Kidney (tissue), 14 donors: ENCODE data around the gene ATG10. TPM values are rescaled to one million over a fixed set of nuclear protein-coding genes. Genes with fewer than 3 reads are reported as not detected.

Experiments
- DNase-seq, 5 donors: peaks; one replicate each; pipeline ENCODE4 v3.0.0-alpha.2; 2013 to 2020
- FAIRE-seq: peaks from 2 replicates; lab custom pipeline; 2012; peaks lifted over from hg19 to GRCh38; lab: Jason Lieb, UNC
- H3K27ac ChIP-seq, 2 donors: one replicate each; pipeline ENCODE4 v1.7.0; 2013; ENCODE audit warnings: low read depth in 2 of 2, low read length in 2 of 2, inconsistent platforms in 1 of 2
- H3K27me3 ChIP-seq: one replicate; pipeline ENCODE4 v1.7.1; 2013; ENCODE audit warnings: low read length, inconsistent platforms; ENCODE audit not compliant: control insufficient read depth, insufficient read depth
- H3K36me3 ChIP-seq, 3 donors: one replicate each; pipeline versions ENCODE4 v1.7.0 to v1.7.1; 2013; ENCODE audit warnings: low read length in 3 of 3, control low read depth in 1 of 3, inconsistent platforms in 1 of 3; ENCODE audit not compliant: insufficient read depth in 3 of 3, control insufficient read depth in 2 of 3
- H3K4me1 ChIP-seq, 3 donors: one replicate each; pipeline versions ENCODE4 v1.7.0 to v1.7.1; 2013; ENCODE audit warnings: low read length in 3 of 3, inconsistent platforms in 1 of 3, low read depth in 1 of 3; ENCODE audit not compliant: control insufficient read depth in 2 of 3, insufficient read depth in 2 of 3
- H3K4me3 ChIP-seq, 3 donors: one replicate each; pipeline versions ENCODE4 v1.7.0 to v1.8.1; 2013; ENCODE audit warnings: low read length in 3 of 3, control low read depth in 1 of 3, inconsistent platforms in 1 of 3
- H3K9ac ChIP-seq, 3 donors: one replicate each; pipeline versions ENCODE4 v1.7.0 to v1.7.1; 2013; ENCODE audit warnings: low read length in 3 of 3, control low read depth in 1 of 3, inconsistent platforms in 1 of 3
- H3K9me3 ChIP-seq, 3 donors: one replicate each; pipeline versions ENCODE4 v1.7.0 to v1.7.1; 2013; ENCODE audit warnings: low read length in 3 of 3, control low read depth in 1 of 3, inconsistent platforms in 1 of 3; ENCODE audit not compliant: control insufficient read depth in 2 of 3, insufficient read depth in 1 of 3
- CTCF ChIP-seq: IDR thresholded peaks from 3 replicates; pipeline ENCODE4 v1.5.1; 2012; ENCODE audit warnings: mild to moderate bottlenecking, moderate library complexity, borderline replicate concordance; ENCODE audit not compliant: insufficient read depth; ENCODE audit errors: extremely low read depth
- intact Hi-C: fragments of 100-400 bp; cut with DNase I; formaldehyde crosslinking; loops from one replicate; pipeline ENCODE4 v1.11.1; 2022
- polyA plus RNA-seq: library from polyadenylated mRNA; stranded (reverse); fragments of 350-450 nt; fragmentation: Illumina TruSeq; extraction: RNeasy Lipid Tissue Mini Kit (QIAGEN cat#74804); gene quantifications from one replicate; pipeline ENCODE4 v1.2.3, GENCODE V29; 2014; ENCODE audit warnings: low read depth, low replicate concordance; ENCODE audit not compliant: insufficient read depth
- total RNA-seq: library from RNA; stranded (reverse); fragmentation: NEBNext Ultra II Directional; extraction: Animal tissue kit (Norgen Biotek cat#: 25700); gene quantifications from one replicate; pipeline ENCODE4 v1.2.1, GENCODE V29; 2021
- donor health status: control.
- donor health status: control.
- donor health status: control.
- donor health status: control.
- donor health status: control.
- donor health status: DM: yes; HTN: yes; CAD: no.
- donor health status: Normal renal cell carcinoma (clear cell type).

ATG10 gene
- total and polyA plus RNA-seq, 2 donors from 2014 or later, result 8.6 to 8.7 TPM

- H3K4me3 ChIP-seq, result no peak overlapping the region
Measured at GRCh38 chr5:82290908-82291307, 319.1 kb downstream of the ATG10 start.

GRCh38 chr5:82291420-82291819 lies 319.6 kb downstream of the ATG10 start:
- no peak for TF ChIP-seq CTCF
- intact Hi-C loops, result no loop called here
- Histone ChIP-seq H3K36me3 (no peaks in the 10 kb centered on the region), H3K4me1 (no peaks in the 10 kb centered on the region), H3K9ac (no peak overlapping the region), H3K9me3 (no peaks in the 10 kb centered on the region), H3K4me3 (no peak overlapping the region), H3K27ac (no peak overlapping the region), H3K27me3 (no peaks in the 10 kb centered on the region)
- DNase-seq (no peak), FAIRE-seq (no peak)

More at GRCh38 chr5:82290908-82291307, 319.1 kb downstream of the ATG10 start:
- Histone ChIP-seq H3K36me3 (no peaks in the 10 kb centered on the region), H3K9me3 (no peaks in the 10 kb centered on the region), H3K9ac (no peak overlapping the region), H3K4me1 (no peaks in the 10 kb centered on the region), H3K27me3 (no peaks in the 10 kb centered on the region), H3K27ac (no peak overlapping the region)
- intact Hi-C loops, result no loop called here
- TF ChIP-seq CTCF, result no peak
- FAIRE-seq, result no peak
- DNase-seq, result no peak

- no peaks in the 10 kb centered on the region for H3K4me1 ChIP-seq
- H3K4me3 ChIP-seq, result no peak overlapping the region
- H3K27me3 ChIP-seq, result no peaks in the 10 kb centered on the region
- FAIRE-seq, result no peak
- DNase-seq, result no peak
- H3K36me3 ChIP-seq, result no peaks in the 10 kb centered on the region
- no peak overlapping the region for H3K9ac ChIP-seq
- no peak overlapping the region for H3K27ac ChIP-seq
- no peaks in the 10 kb centered on the region for H3K9me3 ChIP-seq
- intact Hi-C loops, result no loop called here
- no peak for TF ChIP-seq CTCF
Measured at GRCh38 chr5:82295144-82295543, 323.3 kb downstream of the ATG10 start.

GRCh38 chr5:82295959-82296531 lies 324.2 kb downstream of the ATG10 start:
- H3K9ac ChIP-seq, result no peak overlapping the region
- FAIRE-seq (no peak), DNase-seq (no peak)
- H3K36me3 ChIP-seq, result no peaks in the 10 kb centered on the region
- TF ChIP-seq CTCF, result no peak
- no peaks in the 10 kb centered on the region for H3K9me3 ChIP-seq
- no peak overlapping the region for H3K27ac ChIP-seq
- intact Hi-C loops, result no loop called here
- H3K27me3 ChIP-seq, result no peaks in the 10 kb centered on the region
- H3K4me3 ChIP-seq, result no peak overlapping the region
- H3K4me1 ChIP-seq, result no peaks in the 10 kb centered on the region
